Karpas-422 (cell line): ENCODE results near the gene NCSTN. TPM values are rescaled to one million over a fixed set of nuclear protein-coding genes. Genes with fewer than 3 reads are reported as not detected.
A peak's percentile ranks its signal among the peaks of the same experiment; 100 is the strongest.

Source experiments
- DNase-seq: peaks from one replicate; pipeline ENCODE4 v3.0.0-alpha.2; 2015
- H2AFZ ChIP-seq: fragments of 200-600 bp; sonication (generic); 2 replicates; pipeline ENCODE4 v1.6.1; 2014; ENCODE audit warnings: antibody characterized with exemption, low read length, mixed read lengths
- H3K27ac ChIP-seq: fragments of 200-600 bp; sonication (generic); 2 replicates; pipeline ENCODE4 v1.5.1; 2014; ENCODE audit warnings: mild to moderate bottlenecking, low read length, moderate library complexity
- H3K27me3 ChIP-seq: fragments of 200-600 bp; sonication (generic); 2 replicates; pipeline ENCODE4 v1.6.1; 2014; ENCODE audit warnings: low read length, mixed read lengths
- H3K36me3 ChIP-seq: fragments of 200-600 bp; sonication (generic); 2 replicates; pipeline ENCODE4 v1.6.1; 2014; ENCODE audit warnings: low read length, mixed read lengths; ENCODE audit not compliant: insufficient read depth
- H3K4me1 ChIP-seq: fragments of 200-600 bp; sonication (generic); 2 replicates; pipeline ENCODE4 v1.6.1; 2014; ENCODE audit warnings: mild to moderate bottlenecking, low read length, mixed read lengths
- H3K4me2 ChIP-seq: fragments of 200-600 bp; sonication (generic); 2 replicates; pipeline ENCODE4 v1.6.1; 2014; ENCODE audit warnings: low read length, low read depth, mild to moderate bottlenecking; ENCODE audit not compliant: poor library complexity, severe bottlenecking
- H3K4me3 ChIP-seq: fragments of 200-600 bp; sonication (generic); 2 replicates; pipeline ENCODE4 v1.5.1; 2014; ENCODE audit warnings: mild to moderate bottlenecking, antibody characterized with exemption, low read length, mixed read lengths
- H3K79me2 ChIP-seq: fragments of 200-600 bp; sonication (generic); 2 replicates; pipeline ENCODE4 v1.6.1; 2014; ENCODE audit warnings: mild to moderate bottlenecking, low read length, mixed read lengths
- H3K9ac ChIP-seq: fragments of 200-600 bp; sonication (generic); 2 replicates; pipeline ENCODE4 v1.6.0; 2014; ENCODE audit warnings: low read length
- H3K9me2 ChIP-seq: fragments of 200-600 bp; sonication (generic), shearing (Covaris generic); replicated peaks from 2 replicates; pipeline ENCODE4 v1.6.0; 2014; ENCODE audit warnings: mild to moderate bottlenecking, low read length, moderate library complexity; ENCODE audit not compliant: insufficient read depth
- H3K9me3 ChIP-seq: fragments of 300-700, 200-600 bp; sonication (generic); 2 replicates; pipeline ENCODE4 v1.6.1; 2014; ENCODE audit warnings: low read length, mixed read lengths
- H4K20me1 ChIP-seq: fragments of 200-600 bp; sonication (generic); 2 replicates; pipeline ENCODE4 v1.6.1; 2014; ENCODE audit warnings: mild to moderate bottlenecking, antibody characterized with exemption, low read length, low read depth; ENCODE audit not compliant: insufficient read depth
- total RNA-seq: library from RNA; depleted of rRNA; stranded (reverse); fragments of >200 nt; shearing (Covaris generic); gene quantifications from 2 replicates; pipeline ENCODE4 v1.2.3, GENCODE V29; 2014; ENCODE audit warnings: low replicate concordance

NCSTN gene
- total RNA-seq, 1 experiment from 2014 or later: 76.9 TPM

DNA sequence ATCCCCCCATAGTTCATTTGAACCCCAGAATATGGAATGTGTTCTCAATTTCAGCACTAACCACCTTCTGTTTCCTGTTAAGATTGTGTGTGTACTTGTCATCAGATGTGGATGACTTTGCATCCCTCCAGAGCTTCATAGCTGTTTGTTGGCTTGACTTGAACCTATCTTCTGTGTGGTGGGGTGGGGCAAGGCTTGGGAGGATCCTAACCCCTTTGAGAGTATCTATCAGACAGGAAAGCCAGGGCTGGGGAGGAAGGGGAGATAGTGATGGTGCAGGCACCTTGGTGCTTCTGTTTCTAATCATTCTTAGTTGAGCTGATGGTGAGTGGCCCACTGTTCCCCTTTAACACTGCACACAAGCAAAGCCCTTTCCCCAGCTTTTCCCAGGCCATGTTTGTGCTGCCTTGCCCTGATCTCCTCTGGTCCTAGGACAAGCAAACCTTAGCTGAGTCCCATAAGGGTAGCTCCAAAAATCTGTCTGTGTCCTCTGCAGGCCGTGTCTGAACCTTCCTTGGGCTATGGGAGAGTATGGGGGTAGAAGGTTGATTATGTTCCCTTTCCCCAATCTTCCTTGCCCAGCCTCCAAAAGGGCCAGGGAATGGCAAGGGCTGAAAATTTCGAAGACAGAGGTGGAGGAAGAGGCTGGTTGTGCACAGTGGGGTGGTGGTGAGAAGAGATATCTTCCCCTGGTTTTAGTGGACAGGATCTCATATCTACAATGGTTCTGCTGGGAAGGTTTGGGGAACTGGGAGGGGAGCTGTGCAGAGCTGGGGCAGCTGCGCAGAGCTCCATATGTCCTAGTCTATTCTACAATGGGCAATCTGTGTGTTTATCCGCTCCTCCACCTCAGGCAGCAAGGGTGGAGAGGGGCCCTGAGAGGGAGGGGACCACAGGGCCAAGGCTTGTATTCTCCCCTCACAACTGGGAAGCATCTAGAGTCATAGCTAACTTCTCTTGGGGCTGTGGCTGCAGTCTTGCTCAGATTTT lies 25.0 kb downstream of the NCSTN start:
- Histone ChIP-seq H3K36me3 (no peaks in the 10 kb centered on the region), H2AFZ (no peak overlapping the region), H3K4me3 (no peak overlapping the region), H3K27me3 (no peaks in the 10 kb centered on the region), H3K9me2 (no peaks in the 10 kb centered on the region), H3K9ac (no peak overlapping the region), H3K27ac (no peak overlapping the region), H3K4me1 (peaks cover 15% of the 10 kb centered on the region), H3K4me2 (no peak overlapping the region), H4K20me1 (no peaks in the 10 kb centered on the region), H3K79me2 (no peaks in the 10 kb centered on the region), H3K9me3 (no peaks in the 10 kb centered on the region)
- peak; percentile 14 for DNase-seq

DNA sequence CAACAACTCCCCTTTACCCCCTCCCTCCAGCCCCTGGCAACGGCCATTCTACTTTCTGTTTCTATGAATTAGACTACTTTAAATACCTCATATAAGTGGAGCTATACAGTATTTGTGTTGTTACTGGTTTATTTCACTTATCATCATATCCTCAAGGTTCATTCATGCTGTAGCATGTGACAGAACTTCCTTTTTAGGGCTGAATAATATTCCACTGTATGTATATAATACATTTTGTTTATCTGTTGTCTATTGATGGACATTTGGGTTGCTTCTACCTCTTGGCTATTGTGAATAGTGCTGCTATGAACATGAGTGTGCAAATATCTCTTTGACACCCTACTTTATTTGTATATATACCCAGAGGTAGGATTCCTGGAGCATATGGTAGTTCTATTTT lies 25.9 kb downstream of the NCSTN start:
- Histone ChIP-seq H3K27ac (no peak overlapping the region), H3K79me2 (no peaks in the 10 kb centered on the region), H3K4me3 (no peak overlapping the region), H4K20me1 (no peaks in the 10 kb centered on the region), H3K27me3 (no peaks in the 10 kb centered on the region), H3K4me1 (peaks cover 24% of the 10 kb centered on the region), H3K36me3 (no peaks in the 10 kb centered on the region), H3K4me2 (no peak overlapping the region), H3K9me3 (no peaks in the 10 kb centered on the region), H2AFZ (no peak overlapping the region), H3K9me2 (no peaks in the 10 kb centered on the region), H3K9ac (no peak overlapping the region)
- peak; percentile 26 for DNase-seq

DNA sequence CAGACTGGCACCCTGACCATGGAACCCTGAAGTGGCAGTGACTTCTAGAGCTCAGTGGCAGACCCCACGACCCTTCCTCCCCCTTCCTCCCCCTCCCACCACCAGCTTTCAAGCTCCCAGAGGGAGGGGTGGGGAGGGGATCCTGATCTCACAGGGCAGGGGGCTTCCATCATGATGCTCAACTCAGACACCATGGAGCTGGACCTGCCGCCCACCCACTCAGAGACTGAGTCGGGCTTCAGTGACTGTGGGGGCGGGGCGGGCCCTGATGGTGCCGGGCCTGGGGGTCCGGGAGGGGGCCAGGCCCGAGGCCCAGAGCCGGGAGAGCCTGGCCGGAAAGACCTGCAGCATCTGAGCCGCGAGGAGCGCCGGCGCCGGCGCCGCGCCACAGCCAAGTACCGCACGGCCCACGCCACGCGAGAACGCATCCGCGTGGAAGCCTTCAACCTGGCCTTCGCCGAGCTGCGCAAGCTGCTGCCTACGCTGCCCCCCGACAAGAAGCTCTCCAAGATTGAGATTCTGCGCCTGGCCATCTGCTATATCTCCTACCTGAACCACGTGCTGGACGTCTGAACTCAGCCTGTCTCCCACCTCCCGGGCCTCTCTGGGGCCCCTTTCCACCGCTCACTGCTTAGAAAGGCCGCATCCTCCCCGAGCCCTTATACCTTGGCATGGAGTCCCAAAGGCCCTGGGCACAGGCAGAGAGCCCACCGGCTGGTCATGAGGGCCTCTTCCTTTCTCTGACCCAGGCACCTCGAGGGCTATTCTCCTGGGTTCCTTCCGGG lies 27.6 kb downstream of the NCSTN start:
- H3K27ac ChIP-seq: no peak overlapping the region
- H3K4me3 ChIP-seq: no peak overlapping the region
- H3K9ac ChIP-seq: no peak overlapping the region
- H3K27me3 ChIP-seq: no peaks in the 10 kb centered on the region
- no peak overlapping the region for H2AFZ ChIP-seq
- H3K4me2 ChIP-seq: no peak overlapping the region
- H3K4me1 ChIP-seq: peaks cover 37% of the 10 kb centered on the region
- peak; percentile 20 for DNase-seq
- no peaks in the 10 kb centered on the region for H3K79me2 ChIP-seq
- H3K9me3 ChIP-seq: no peaks in the 10 kb centered on the region
- H3K36me3 ChIP-seq: no peaks in the 10 kb centered on the region
- H4K20me1 ChIP-seq: no peaks in the 10 kb centered on the region
- H3K9me2 ChIP-seq: no peaks in the 10 kb centered on the region

DNA sequence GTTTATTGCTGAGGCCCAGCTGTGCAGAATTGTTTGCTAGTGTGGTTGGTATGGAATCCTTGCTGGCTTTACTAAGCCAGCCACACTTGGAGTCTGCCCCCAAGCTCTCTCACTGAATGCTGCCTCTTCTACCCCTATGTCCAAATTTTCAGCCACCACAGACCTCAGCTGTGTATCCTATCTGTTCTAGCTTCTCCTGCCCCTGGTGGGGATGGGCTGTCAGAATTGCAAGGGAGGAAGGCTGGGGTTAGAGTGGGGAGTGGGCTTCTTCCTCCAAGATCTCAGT lies 28.1 kb downstream of the NCSTN start:
- H3K36me3 ChIP-seq: no peaks in the 10 kb centered on the region
- no peak overlapping the region for H3K4me3 ChIP-seq
- H3K9ac ChIP-seq: no peak overlapping the region
- no peak overlapping the region for H2AFZ ChIP-seq
- H3K27ac ChIP-seq: no peak overlapping the region
- H3K79me2 ChIP-seq: no peaks in the 10 kb centered on the region
- DNase-seq: peak; percentile 19
- H3K27me3 ChIP-seq: no peaks in the 10 kb centered on the region
- no peaks in the 10 kb centered on the region for H3K9me3 ChIP-seq
- H3K9me2 ChIP-seq: no peaks in the 10 kb centered on the region
- no peak overlapping the region for H3K4me2 ChIP-seq
- H4K20me1 ChIP-seq: no peaks in the 10 kb centered on the region
- peaks cover 37% of the 10 kb centered on the region for H3K4me1 ChIP-seq

- Histone ChIP-seq H3K4me2 (no peak overlapping the region), H3K9ac (no peak overlapping the region), H3K79me2 (no peaks in the 10 kb centered on the region), H2AFZ (no peak overlapping the region), H3K4me3 (no peak overlapping the region), H3K36me3 (no peaks in the 10 kb centered on the region), H3K9me2 (no peaks in the 10 kb centered on the region), H3K27me3 (no peaks in the 10 kb centered on the region), H3K27ac (no peak overlapping the region), H3K9me3 (no peaks in the 10 kb centered on the region), H4K20me1 (no peaks in the 10 kb centered on the region), H3K4me1 (peaks cover 35% of the 10 kb centered on the region)
- DNase-seq: peak; percentile 34
Observed at GRCh38 chr1:160371756-160372155, 28.6 kb downstream of the NCSTN start.

GRCh38 chr1:160373696-160374095 lies 30.5 kb downstream of the NCSTN start:
- H2AFZ ChIP-seq: no peak overlapping the region
- no peaks in the 10 kb centered on the region for H4K20me1 ChIP-seq
- peak; percentile 53 for DNase-seq
- no peaks in the 10 kb centered on the region for H3K9me3 ChIP-seq
- H3K4me1 ChIP-seq: peaks cover 33% of the 10 kb centered on the region
- 0 out of 2 replicates have a peak overlapping the region, but pooled peaks have one; percentile 0 for H3K27ac ChIP-seq
- no peaks in the 10 kb centered on the region for H3K36me3 ChIP-seq
- H3K9me2 ChIP-seq: no peaks in the 10 kb centered on the region
- H3K4me2 ChIP-seq: no peak overlapping the region
- H3K27me3 ChIP-seq: no peaks in the 10 kb centered on the region
- H3K4me3 ChIP-seq: no peak overlapping the region
- no peak overlapping the region; the same call in none of the 2 replicates for H3K9ac ChIP-seq
- no peaks in the 10 kb centered on the region for H3K79me2 ChIP-seq

DNA sequence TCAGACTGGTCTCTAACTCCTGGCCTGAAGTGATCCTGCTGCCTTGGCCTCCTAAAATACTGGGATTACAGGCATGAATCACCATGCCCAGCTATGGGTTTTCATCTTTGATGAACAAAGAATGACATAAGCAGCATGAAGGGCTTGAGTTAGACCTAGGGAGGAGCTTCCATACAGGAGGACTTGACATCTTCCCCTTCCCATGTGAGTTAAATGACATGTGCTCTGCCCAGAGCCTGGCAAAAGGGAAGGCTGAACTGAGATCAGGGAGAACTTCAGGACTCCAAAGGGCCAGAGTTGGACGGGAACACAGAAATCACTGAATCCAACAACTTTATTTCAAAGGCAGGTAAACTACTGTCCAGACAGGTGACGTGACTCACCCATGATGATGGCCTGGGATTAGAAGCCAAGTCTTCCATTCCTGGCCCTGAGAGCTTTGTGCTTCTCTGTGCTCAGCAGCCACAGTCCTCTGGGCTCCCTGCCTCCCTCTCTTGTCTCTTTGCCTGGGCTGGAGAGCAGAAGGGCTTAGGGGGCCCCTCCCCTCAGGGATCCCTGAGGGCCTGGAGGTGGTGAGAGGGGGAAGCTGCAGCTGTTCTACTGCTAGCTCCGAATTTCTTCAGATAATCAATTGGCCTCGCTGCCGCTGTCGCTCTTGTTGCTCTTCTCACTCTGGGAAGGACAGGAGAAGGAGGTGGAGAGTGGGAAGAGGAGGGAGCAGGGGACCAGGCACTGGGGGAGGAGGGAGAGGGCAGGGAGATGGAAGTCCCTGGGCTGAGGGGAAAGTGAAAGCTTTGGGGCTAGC lies 31.3 kb downstream of the NCSTN start:
- Histone ChIP-seq H3K9ac (peak overlapping the region; percentile 44; the same call in 1 of the 2 replicates), H4K20me1 (no peaks in the 10 kb centered on the region), H3K4me1 (peaks cover 33% of the 10 kb centered on the region), H3K27ac (peak overlapping the region; percentile 75; the same call in 1 of the 2 replicates), H3K79me2 (no peaks in the 10 kb centered on the region), H3K4me2 (peak overlapping the region; percentile 55), H2AFZ (0 out of 2 replicates have a peak overlapping the region, but pooled peaks have one; percentile 8), H3K27me3 (no peaks in the 10 kb centered on the region), H3K9me3 (no peaks in the 10 kb centered on the region), H3K9me2 (no peaks in the 10 kb centered on the region), H3K4me3 (peak overlapping the region; percentile 24; the same call in 1 of the 2 replicates), H3K36me3 (no peaks in the 10 kb centered on the region)
- DNase-seq: peak; percentile 61
